ENCODE data around the gene BAIAP2L1. TPM values are rescaled to one million over a fixed set of nuclear protein-coding genes. Genes with fewer than 3 reads are reported as not detected.

The BAIAP2L1 gene
- total RNA-seq, 1 experiment from 2014 or later: 63.8 TPM

DNA sequence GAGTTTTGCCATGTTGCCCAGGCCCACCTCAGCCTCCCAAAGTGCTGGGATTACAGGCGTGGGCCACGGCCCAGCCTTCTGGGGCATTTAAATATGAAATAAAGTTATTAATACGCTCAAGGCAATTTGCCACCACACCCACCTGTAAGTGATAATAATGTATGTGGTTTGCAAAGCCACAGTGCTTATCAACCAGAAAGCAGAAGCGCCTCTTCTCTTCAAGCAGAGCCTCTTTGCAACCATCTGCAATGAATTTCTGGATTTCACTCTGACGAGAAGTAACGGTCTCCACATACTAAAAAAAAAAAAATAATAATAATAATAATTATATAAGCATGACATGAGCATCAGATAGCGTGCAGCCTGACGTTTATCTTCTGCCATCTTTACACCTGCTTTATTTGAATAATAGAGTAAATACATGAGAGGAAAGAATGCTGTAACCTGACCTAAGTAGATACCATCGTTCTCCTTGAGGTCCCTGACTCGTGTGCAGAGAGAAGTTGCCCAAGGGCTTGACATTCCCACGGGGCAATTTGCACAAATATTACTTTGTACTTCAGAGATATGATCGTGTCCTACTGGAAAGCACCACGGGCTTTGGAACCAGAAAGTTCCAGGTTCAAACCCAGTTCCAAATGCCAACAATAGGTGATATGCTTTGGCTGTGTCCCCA lies 85.4 kb downstream of the BAIAP2L1 start:
- Mint-ChIP-seq H3K4me1 (ENCODE audit: low read depth, unreplicated experiment) (peaks cover 7% of the 10 kb centered on the region), H3K4me3 (ENCODE audit: low read depth, unreplicated experiment) (no peak overlapping the region), H3K9me3 (ENCODE audit: low read depth, unreplicated experiment) (no peaks in the 10 kb centered on the region), H3K27me3 (ENCODE audit: unreplicated experiment) (no peaks in the 10 kb centered on the region), H3K36me3 (ENCODE audit: insufficient read depth, unreplicated experiment) (peaks cover 51% of the 10 kb centered on the region), H3K27ac (ENCODE audit: unreplicated experiment) (no peak overlapping the region)
- intact Hi-C loops (cut with micrococcal nuclease; ENCODE audit: unreplicated experiment): no loop called here
- DNase-seq: no peak
- no TSS peak for BruUV-seq (replicated peaks)
- TF ChIP-seq, protein P1, sequence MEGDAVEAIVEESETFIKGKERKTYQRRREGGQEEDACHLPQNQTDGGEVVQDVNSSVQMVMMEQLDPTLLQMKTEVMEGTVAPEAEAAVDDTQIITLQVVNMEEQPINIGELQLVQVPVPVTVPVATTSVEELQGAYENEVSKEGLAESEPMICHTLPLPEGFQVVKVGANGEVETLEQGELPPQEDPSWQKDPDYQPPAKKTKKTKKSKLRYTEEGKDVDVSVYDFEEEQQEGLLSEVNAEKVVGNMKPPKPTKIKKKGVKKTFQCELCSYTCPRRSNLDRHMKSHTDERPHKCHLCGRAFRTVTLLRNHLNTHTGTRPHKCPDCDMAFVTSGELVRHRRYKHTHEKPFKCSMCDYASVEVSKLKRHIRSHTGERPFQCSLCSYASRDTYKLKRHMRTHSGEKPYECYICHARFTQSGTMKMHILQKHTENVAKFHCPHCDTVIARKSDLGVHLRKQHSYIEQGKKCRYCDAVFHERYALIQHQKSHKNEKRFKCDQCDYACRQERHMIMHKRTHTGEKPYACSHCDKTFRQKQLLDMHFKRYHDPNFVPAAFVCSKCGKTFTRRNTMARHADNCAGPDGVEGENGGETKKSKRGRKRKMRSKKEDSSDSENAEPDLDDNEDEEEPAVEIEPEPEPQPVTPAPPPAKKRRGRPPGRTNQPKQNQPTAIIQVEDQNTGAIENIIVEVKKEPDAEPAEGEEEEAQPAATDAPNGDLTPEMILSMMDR (IDR thresholded peaks at IDR 0.05; ENCODE audit: unreplicated experiment): no peak
- CTCF ChIA-PET: no interaction called here

- TF ChIP-seq, protein P1 (IDR thresholded peaks at IDR 0.05; ENCODE audit: unreplicated experiment): no peak
- Mint-ChIP-seq H3K27me3 (ENCODE audit: unreplicated experiment) (no peaks in the 10 kb centered on the region), H3K9me3 (ENCODE audit: low read depth, unreplicated experiment) (no peaks in the 10 kb centered on the region), H3K4me1 (ENCODE audit: low read depth, unreplicated experiment) (peaks cover 7% of the 10 kb centered on the region), H3K4me3 (ENCODE audit: low read depth, unreplicated experiment) (no peak overlapping the region), H3K36me3 (ENCODE audit: insufficient read depth, unreplicated experiment) (peaks cover 51% of the 10 kb centered on the region), H3K27ac (ENCODE audit: unreplicated experiment) (no peak overlapping the region)
- CTCF ChIA-PET: no interaction called here
- no peak for DNase-seq
- intact Hi-C loops (cut with micrococcal nuclease; ENCODE audit: unreplicated experiment): no loop called here
- no TSS peak for BruUV-seq (replicated peaks)
These were observed 86.4 kb downstream of the BAIAP2L1 start for GRCh38 chr7:98314469-98314868.

DNA sequence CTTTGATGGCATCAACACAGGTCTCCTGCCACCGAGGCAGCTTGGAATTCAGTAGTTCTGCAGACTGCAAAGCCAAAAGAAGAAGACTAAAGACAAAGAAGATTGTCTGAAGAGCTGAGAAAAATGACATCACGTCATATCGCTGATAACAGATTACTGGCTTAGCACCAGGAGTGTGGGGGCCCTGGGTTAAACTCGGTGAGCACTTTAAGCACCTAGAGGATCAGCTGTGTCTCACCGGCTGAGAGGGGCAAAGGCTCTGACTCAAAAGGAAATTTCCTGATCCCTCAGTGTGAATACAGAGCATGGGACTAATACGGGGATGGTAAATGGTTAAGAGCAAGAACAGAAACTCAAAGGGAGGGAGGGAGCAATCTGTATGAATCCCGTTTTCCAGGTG lies 88.7 kb downstream of the BAIAP2L1 start:
- BruUV-seq (replicated peaks): no TSS peak
- no peak for DNase-seq
- no peaks in the 10 kb centered on the region for H3K27me3 Mint-ChIP-seq (ENCODE audit: unreplicated experiment)
- no peaks in the 10 kb centered on the region for H3K9me3 Mint-ChIP-seq (ENCODE audit: low read depth, unreplicated experiment)
- CTCF ChIA-PET: no interaction called here
- TF ChIP-seq, protein P1 (IDR thresholded peaks at IDR 0.05; ENCODE audit: unreplicated experiment): no peak
- H3K36me3 Mint-ChIP-seq (ENCODE audit: insufficient read depth, unreplicated experiment): peaks cover 54% of the 10 kb centered on the region
- intact Hi-C loops (cut with micrococcal nuclease; ENCODE audit: unreplicated experiment): no loop called here
- no peaks in the 10 kb centered on the region for H3K4me1 Mint-ChIP-seq (ENCODE audit: low read depth, unreplicated experiment)
- peak overlapping the region; percentile 54 for H3K27ac Mint-ChIP-seq (ENCODE audit: unreplicated experiment)
- H3K4me3 Mint-ChIP-seq (ENCODE audit: low read depth, unreplicated experiment): no peak overlapping the region

- no peak overlapping the region for H3K4me3 Mint-ChIP-seq (ENCODE audit: low read depth, unreplicated experiment)
- TF ChIP-seq, protein P1 (IDR thresholded peaks at IDR 0.05; ENCODE audit: unreplicated experiment): no peak
- H3K9me3 Mint-ChIP-seq (ENCODE audit: low read depth, unreplicated experiment): no peaks in the 10 kb centered on the region
- peaks cover 56% of the 10 kb centered on the region for H3K36me3 Mint-ChIP-seq (ENCODE audit: insufficient read depth, unreplicated experiment)
- no TSS peak for BruUV-seq (replicated peaks)
- no peak for DNase-seq
- intact Hi-C loops (cut with micrococcal nuclease; ENCODE audit: unreplicated experiment): no loop called here
- no peaks in the 10 kb centered on the region for H3K4me1 Mint-ChIP-seq (ENCODE audit: low read depth, unreplicated experiment)
- H3K27ac Mint-ChIP-seq (ENCODE audit: unreplicated experiment): no peak overlapping the region
- no peaks in the 10 kb centered on the region for H3K27me3 Mint-ChIP-seq (ENCODE audit: unreplicated experiment)
- CTCF ChIA-PET: no interaction called here
These were observed 91.3 kb downstream of the BAIAP2L1 start for GRCh38 chr7:98309566-98309965.

Data from Calu3 (cell line).